Ammon's horn (tissue), 1 donor: Measurements from ENCODE around the gene SLC13A1.

ENCODE experiments used
- DNase-seq: peaks from one replicate; pipeline ENCODE4 v3.0.0-alpha.2; 2016; ENCODE audit warnings: low spot score

SLC13A1 gene

GRCh38 chr7:123191132-123191531 lies 8.6 kb downstream of the SLC13A1 start:
- no peak for DNase-seq

- DNase-seq = no peak
Measured at GRCh38 chr7:123190109-123190831, 9.5 kb downstream of the SLC13A1 start.

- no peak for DNase-seq
Measured at GRCh38 chr7:123185756-123186155, 14.0 kb downstream of the SLC13A1 start.

GRCh38 chr7:123184271-123184670 lies 15.5 kb downstream of the SLC13A1 start:
- DNase-seq = no peak

GRCh38 chr7:123183431-123183830 lies 16.3 kb downstream of the SLC13A1 start:
- DNase-seq = no peak

GRCh38 chr7:123177442-123177841 lies 22.3 kb downstream of the SLC13A1 start:
- DNase-seq = no peak

- DNase-seq = no peak
Measured at GRCh38 chr7:123170333-123171246, 29.2 kb downstream of the SLC13A1 start.

- no peak for DNase-seq
Measured at GRCh38 chr7:123169065-123169464, 30.7 kb downstream of the SLC13A1 start.

- no peak for DNase-seq
Measured at GRCh38 chr7:123157606-123158005, 42.2 kb downstream of the SLC13A1 start.

GRCh38 chr7:123155571-123155970 lies 44.2 kb downstream of the SLC13A1 start:
- DNase-seq = no peak

- DNase-seq = peak; percentile 86
Measured at GRCh38 chr7:123154231-123154860, 45.4 kb downstream of the SLC13A1 start.

- DNase-seq = no peak
Measured at GRCh38 chr7:123151443-123151842, 48.3 kb downstream of the SLC13A1 start.

- DNase-seq = no peak
Measured at GRCh38 chr7:123148813-123149212, 51.0 kb downstream of the SLC13A1 start.

GRCh38 chr7:123143252-123144006 lies 56.3 kb downstream of the SLC13A1 start:
- no peak for DNase-seq

- no peak for DNase-seq
Measured at GRCh38 chr7:123140561-123140960, 59.2 kb downstream of the SLC13A1 start.

- no peak for DNase-seq
Measured at GRCh38 chr7:123135960-123136359, 63.8 kb downstream of the SLC13A1 start.

- DNase-seq = no peak
Measured at GRCh38 chr7:123133924-123134323, 65.8 kb downstream of the SLC13A1 start.

GRCh38 chr7:123131961-123132360 lies 67.8 kb downstream of the SLC13A1 start:
- DNase-seq = no peak

GRCh38 chr7:123131556-123131955 lies 68.2 kb downstream of the SLC13A1 start:
- no peak for DNase-seq

GRCh38 chr7:123131140-123131539 lies 68.6 kb downstream of the SLC13A1 start:
- DNase-seq = no peak

GRCh38 chr7:123126691-123127090 lies 73.1 kb downstream of the SLC13A1 start:
- no peak for DNase-seq

- no peak for DNase-seq
Measured at GRCh38 chr7:123126171-123126570, 73.6 kb downstream of the SLC13A1 start.
